Bronchial epithelial cell (primary cell): ENCODE results near the gene LRMDA. TPM values are rescaled to one million over a fixed set of nuclear protein-coding genes. Genes with fewer than 3 reads are reported as not detected.

Source experiments
- DNase-seq: peaks from one replicate; pipeline ENCODE4 v3.0.0-alpha.2; 2010; ENCODE audit warnings: low read depth
- FAIRE-seq: peaks from 2 replicates; lab custom pipeline; 2011; peaks lifted over from hg19 to GRCh38; lab: Jason Lieb, UNC
- H3K27me3 ChIP-seq: 2 replicates; pipeline ENCODE4 v1.5.1; 2011; ENCODE audit warnings: low read length; ENCODE audit not compliant: control insufficient read depth, insufficient read depth
- H3K36me3 ChIP-seq: 2 replicates; pipeline ENCODE4 v1.5.1; 2011; ENCODE audit warnings: low read length; ENCODE audit not compliant: control insufficient read depth, insufficient read depth
- H3K4me3 ChIP-seq: 2 replicates; pipeline ENCODE4 v1.5.1; 2011; ENCODE audit warnings: mild to moderate bottlenecking, low read depth, low read length, control low read depth
- total RNA-seq: library from RNA; depleted of rRNA; stranded (reverse); fragments of >200 nt; gene quantifications from 2 replicates; pipeline ENCODE4 v1.2.1, GENCODE V29; 2014
- TF ChIP-seq, protein P1 (sequence below): IDR thresholded peaks from 2 replicates; pipeline ENCODE4 v1.5.1; 2011; ENCODE audit warnings: mild to moderate bottlenecking, moderate library complexity, low read length, control low read depth, inconsistent platforms; ENCODE audit not compliant: insufficient read depth, severe bottlenecking

Gene LRMDA
- total RNA-seq, 1 donor from 2014 or later: 1.6 TPM

DNA sequence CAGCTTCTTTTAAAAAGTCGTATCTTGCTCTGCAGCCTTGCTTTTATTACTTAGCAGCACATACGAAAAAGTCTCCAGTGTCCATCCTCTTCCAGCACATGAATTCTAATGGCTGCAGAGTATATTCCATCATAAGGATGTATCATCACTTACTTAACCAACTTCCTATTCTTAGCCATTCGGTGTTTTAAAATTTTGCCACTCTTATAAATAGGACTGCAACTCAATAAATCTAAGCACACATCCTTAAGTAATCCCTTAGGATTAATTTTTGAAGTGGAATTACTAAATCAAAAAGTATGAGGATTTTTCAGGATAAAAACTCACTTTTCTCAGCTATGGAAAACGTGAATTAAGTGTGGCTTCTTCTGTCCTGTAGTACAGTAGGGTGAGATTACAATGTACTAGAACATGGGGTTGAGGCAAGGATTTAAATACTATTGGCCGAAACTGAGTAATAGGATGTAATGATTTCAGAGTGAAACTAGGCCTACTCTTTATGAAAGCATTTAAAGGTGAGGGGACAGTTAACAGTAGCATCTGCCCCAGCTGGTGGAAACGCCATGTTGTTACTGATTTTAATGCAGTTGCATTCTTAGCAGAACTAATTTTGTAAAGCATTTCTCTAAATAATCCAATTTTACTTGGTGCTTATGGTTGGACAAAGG, 1035.5 kb downstream of the LRMDA start:
- FAIRE-seq (no peak), DNase-seq (no peak)
- H3K27me3 ChIP-seq: peaks cover 2% of the 10 kb centered on the region
- TF ChIP-seq, protein P1, sequence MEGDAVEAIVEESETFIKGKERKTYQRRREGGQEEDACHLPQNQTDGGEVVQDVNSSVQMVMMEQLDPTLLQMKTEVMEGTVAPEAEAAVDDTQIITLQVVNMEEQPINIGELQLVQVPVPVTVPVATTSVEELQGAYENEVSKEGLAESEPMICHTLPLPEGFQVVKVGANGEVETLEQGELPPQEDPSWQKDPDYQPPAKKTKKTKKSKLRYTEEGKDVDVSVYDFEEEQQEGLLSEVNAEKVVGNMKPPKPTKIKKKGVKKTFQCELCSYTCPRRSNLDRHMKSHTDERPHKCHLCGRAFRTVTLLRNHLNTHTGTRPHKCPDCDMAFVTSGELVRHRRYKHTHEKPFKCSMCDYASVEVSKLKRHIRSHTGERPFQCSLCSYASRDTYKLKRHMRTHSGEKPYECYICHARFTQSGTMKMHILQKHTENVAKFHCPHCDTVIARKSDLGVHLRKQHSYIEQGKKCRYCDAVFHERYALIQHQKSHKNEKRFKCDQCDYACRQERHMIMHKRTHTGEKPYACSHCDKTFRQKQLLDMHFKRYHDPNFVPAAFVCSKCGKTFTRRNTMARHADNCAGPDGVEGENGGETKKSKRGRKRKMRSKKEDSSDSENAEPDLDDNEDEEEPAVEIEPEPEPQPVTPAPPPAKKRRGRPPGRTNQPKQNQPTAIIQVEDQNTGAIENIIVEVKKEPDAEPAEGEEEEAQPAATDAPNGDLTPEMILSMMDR: no peak
- no peaks in the 10 kb centered on the region for H3K36me3 ChIP-seq
- H3K4me3 ChIP-seq: no peak overlapping the region

DNA sequence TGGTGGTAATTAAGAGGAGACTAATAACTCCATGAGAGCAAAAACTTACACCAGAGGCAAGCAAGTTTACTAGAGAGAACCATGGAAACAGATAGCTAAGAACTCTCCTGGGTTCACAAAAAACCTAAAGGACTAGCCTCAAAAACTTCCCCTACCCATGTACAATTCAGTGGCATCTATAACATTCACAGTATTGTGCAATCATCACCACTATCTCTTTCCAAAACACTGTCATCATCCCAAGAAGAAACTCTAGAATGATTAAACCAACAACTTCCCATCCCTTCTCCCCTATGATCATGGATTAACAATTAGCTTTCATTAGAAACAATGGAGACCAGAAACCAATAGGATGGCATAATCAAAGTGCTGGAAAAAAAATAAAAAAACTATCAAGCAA, 1038.3 kb downstream of the LRMDA start:
- FAIRE-seq (no peak), DNase-seq (no peak)
- no peak overlapping the region for H3K4me3 ChIP-seq
- TF ChIP-seq, protein P1: no peak
- H3K27me3 ChIP-seq: peaks cover 2% of the 10 kb centered on the region
- no peaks in the 10 kb centered on the region for H3K36me3 ChIP-seq

DNA sequence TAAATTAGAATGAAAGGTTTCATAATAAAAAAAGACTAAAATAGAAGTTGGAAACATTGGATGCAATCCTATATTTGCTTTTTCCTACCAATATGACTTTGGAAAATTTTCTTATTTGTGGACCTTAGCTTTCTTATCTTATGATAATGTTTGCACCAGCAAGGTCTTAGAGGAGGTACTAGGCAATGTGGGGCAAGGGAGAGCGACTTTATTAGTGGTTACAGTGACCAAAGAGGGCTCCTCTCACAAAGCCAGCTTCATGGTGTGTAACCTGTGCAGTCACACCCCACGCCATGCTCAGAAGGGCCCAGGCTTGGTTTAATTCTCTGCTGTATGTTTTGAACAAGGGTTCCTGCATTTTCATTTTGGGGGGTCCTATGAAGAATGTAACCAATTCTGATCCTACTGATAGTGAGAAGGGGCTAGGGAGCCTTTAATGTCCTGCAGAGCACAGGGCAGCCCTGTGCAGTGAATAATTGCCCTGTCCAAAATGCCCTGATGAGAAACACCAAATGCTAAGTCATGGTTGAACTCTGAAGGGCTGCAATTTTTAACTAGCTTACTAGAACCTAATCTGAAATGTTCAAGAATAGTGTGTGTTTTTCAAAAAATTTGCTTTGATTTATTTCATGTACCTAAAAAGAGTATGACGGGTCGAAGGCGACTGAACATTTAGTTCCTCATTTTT, 1047.8 kb downstream of the LRMDA start:
- Histone ChIP-seq H3K36me3 (no peaks in the 10 kb centered on the region), H3K27me3 (no peaks in the 10 kb centered on the region), H3K4me3 (no peak overlapping the region)
- DNase-seq (no peak), FAIRE-seq (no peak)
- TF ChIP-seq, protein P1: no peak

DNA sequence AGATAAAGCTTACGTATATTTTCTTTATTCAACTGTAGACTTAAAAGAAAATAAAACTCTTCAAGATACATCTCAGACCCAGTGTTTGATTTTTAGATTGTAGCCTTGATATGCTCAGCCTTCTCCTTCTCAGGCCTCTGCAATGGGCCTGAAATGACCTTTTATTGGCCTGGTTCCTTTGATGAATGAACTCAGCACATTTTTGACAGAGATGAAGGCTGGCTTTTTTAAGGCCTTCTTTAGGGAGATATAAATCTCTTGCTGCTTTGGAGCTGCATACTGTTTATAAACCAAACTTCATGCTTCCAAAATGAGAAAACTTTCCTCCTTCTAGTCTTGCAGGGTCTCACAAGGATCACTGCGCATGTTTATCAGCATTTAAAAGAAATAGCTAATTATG, 1049.8 kb downstream of the LRMDA start:
- no peaks in the 10 kb centered on the region for H3K27me3 ChIP-seq
- TF ChIP-seq, protein P1: no peak
- no peaks in the 10 kb centered on the region for H3K36me3 ChIP-seq
- H3K4me3 ChIP-seq: no peak overlapping the region
- DNase-seq (no peak), FAIRE-seq (no peak)

DNA sequence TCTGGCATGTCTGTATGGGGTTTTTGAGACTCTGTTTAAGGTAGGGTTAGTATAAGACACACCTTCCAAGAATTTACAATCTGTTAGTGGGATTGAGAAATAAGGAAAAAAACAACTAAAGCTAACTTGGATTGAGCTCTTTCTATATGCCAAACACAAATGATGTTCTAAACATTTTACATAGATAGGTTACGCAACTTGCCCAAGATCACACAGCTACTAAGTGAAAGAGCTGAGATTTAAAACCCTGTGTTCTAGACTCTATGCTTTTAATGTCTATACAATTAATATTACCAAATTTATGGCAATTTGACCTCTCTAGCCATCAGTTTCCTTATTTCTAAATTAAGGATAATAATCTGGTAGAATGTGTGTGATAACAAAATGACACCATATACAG, 1056.2 kb downstream of the LRMDA start:
- no peak for FAIRE-seq
- H3K27me3 ChIP-seq: no peaks in the 10 kb centered on the region

More for the DNA sequence above, 1056.2 kb downstream of the LRMDA start:
- DNase-seq: no peak
- TF ChIP-seq, protein P1: no peak
- Histone ChIP-seq H3K36me3 (no peaks in the 10 kb centered on the region), H3K4me3 (no peak overlapping the region)
